HFF-Myc (cell line): ENCODE measurements around the gene TSSK6.

ENCODE experiments used
- DNase-seq: peaks from one replicate; pipeline ENCODE4 v3.0.0-alpha.2; 2011; ENCODE audit warnings: low read depth; ENCODE audit errors: extremely low read depth
- H3K4me3 ChIP-seq: replicated peaks from 2 replicates; pipeline ENCODE4 v1.5.1; 2011; ENCODE audit warnings: low read depth, mild to moderate bottlenecking, control low read depth, low read length
- CTCF ChIP-seq: IDR thresholded peaks from 2 replicates; pipeline ENCODE4 v1.5.1; 2012; ENCODE audit warnings: mild to moderate bottlenecking, low read depth, low read length, control low read depth; ENCODE audit errors: missing control alignments

Gene TSSK6

DNA sequence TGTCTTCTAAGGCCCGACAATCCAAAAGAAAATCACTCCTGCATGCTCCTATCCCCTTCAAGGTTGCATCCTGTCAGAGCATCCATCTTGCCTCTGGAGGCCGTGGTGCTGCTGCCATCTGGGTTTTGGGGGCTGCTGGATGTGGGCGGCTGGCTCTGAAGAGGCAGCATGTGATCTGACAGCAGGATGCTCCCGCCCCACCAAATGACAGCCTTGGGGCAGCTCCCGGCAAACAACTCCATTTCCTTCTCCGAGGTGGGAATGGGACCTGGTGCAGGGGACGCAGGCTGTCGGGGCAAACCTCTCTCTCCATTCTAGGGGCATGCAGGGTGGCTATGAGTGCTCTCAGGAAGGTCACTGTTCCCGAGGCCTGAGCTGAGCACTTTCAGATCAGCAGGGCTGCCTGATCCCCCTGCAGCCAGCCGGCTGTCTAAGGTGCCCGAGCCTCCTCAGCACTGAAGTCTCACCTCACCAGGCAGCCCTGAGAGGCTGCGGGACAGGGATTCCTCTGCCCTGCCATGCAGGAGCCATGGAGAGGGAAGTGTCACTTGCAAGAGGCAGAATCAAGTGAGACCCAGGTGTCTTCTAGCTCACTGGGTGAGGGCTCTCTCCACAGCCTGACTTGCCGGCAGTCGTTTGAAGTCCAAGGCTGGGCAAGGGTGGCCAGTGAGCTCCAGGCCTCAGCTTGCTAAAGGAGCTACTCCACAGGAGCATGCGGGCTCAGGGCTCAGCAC, 28.8 kb downstream of the TSSK6 start:
- TF ChIP-seq CTCF: no peak

DNA sequence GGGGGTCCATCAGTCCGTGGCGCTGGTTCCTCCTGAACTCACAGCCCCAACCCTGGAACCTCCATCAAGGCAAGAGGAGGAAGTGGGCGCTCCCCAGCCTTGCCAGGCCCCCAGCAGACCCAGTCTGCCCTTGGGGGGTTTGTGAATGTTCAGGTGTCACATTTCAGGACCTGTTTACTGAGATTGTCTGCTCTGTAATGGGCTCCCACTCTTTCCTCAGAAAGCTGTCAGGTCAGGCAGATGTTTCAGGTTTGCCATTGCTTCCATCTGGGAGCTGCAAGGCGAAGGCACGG, 29.4 kb downstream of the TSSK6 start:
- TF ChIP-seq CTCF: no peak
- no peak overlapping the region for H3K4me3 ChIP-seq
- DNase-seq: no peak

More for the DNA sequence above, 28.8 kb downstream of the TSSK6 start:
- no peak overlapping the region for H3K4me3 ChIP-seq
- DNase-seq: no peak

DNA sequence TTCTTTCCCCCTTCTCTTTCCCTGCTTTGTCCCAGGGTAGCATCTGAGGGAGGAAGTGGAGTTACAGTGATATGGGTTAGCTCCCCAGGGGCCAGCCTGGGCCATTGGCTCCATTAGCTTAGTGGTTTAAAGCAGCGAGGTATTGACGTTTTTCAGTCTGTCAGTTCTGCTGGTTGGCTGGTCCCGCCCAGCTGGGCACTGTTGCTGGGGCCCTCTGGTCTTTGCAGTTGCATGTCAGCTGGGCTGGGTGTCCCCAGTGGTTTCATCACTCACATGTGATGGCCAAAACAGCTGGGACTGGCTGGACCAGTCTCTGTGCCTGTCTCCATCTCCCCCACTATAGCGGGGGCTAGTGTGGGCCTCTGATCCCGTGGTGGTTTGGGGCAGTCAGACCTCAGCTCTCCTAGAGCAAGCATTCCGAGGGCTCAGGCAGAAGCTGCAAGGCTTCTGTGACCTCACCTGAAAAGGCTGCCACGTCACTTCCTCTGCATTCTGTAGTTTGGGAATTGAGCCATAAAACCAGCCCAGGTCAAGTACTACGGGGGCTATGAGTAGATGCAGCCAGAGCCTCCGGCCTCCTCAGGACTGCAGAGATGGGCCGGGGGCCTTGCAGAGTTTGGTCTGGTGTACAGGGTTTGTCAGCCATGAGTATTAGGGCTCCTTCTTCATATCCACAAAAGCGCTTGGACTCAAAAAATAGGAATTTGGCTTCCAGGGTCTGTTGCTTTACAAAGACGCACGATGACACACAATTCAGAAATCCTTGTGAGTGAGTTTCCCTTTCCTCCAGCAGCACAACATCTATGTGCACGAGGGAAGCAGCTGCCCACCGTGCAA, 30.0 kb downstream of the TSSK6 start:
- H3K4me3 ChIP-seq: no peak overlapping the region
- DNase-seq: no peak
- TF ChIP-seq CTCF: no peak

DNA sequence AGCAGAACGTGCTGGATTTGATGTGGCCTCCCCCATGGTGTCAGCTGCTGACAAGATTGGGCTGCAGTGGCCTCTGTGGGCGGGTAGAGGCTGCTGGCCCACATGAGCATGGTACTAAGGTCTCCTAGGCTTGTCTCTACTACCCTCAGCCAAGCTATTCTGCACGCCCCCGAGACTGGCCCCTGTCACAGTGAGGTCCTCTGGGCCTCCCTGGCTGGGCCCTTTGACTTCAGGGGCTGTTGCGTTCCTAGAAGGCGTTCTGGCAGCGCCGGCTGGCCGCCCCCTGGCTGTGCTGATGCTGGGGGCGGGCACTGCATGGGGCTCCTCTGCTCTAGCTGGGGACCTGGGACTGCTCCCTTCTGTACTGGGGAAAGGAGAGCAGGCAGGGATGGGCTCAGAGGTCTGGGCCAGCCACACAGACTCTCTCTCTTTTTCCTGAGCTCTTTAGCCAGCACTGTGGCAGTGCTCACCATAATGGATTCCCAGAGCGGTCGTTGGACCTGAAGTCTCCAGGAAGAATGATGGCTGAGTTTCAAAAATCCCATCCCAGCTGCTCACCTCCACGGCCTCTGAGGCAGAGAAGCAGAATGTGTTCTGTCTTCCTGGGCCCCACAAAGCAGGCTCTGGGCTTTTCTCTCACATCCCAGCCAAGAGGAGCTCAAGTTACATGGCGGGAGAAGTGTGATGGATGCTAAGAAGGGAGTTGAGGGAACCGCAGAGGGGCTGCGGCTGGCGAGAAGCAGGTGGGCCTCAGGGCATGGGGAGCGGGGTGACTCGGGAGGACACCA, 32.3 kb downstream of the TSSK6 start:
- TF ChIP-seq CTCF: no peak
- DNase-seq: no peak
- no peak overlapping the region for H3K4me3 ChIP-seq

DNA sequence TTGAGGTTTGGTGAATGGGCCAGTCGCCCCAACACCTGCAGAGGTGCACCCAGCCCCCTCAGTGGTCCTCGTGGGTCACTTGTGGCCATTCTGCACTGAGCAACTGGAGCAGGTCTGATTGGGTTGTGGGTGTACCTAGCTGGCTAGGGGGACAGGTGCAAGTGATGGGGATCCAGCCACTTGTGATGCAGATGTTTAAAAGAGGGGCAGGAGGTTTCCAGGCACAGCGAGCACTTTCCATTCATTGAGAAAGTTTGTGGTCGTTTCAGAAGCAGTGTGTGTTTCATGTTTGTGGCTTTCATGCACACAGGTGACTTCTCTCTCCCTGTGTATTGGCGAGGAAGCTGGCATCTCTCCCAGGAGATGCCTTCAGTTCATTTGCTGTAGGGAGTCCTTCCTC, 34.7 kb downstream of the TSSK6 start:
- DNase-seq: no peak
- TF ChIP-seq CTCF: no peak
- no peak overlapping the region for H3K4me3 ChIP-seq

DNA sequence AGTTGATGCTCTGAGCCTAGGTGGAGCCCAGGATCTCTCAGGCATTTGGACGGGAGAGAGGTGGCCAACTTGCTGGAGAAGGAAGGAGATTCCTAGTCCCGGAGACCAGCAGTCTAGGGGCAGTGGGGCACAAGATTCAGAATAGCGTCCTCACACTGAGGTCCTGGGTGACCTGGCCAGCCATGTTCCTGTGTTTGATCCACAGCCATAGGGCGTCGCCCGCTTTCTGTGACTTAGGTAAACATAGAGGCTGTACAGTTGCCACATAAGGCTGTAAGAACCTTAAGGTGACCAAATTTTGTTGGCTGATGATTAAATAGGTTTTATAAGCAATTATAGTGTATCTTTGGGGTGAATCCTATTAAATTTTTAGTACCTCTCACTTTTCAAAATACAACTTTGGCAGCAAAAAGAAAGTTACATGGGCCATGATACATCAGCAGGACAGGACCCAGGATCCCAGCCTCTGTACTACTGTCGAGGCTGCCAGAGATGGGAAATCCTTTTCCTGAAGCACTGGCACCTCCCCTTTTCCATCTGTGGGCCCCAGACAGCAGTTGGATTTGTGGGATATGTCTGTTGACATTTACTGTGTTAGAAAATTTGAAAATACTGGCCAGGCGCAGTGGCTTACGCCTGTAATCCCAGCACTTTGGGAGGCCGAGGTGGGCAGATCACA, 37.5 kb downstream of the TSSK6 start:
- no peak overlapping the region for H3K4me3 ChIP-seq
- DNase-seq: no peak
- no peak for TF ChIP-seq CTCF
